DMS153 (cell line): Measurements from ENCODE around the gene SLC13A5.
"Not testable (repeated sequence)": the region's sequence is repeated elsewhere in the genome, so short reads cannot be mapped to it uniquely, and the experiment has no call there.

ENCODE experiments used
- DNase-seq: peaks from one replicate; lab custom pipeline; 2025; lab: John Stamatoyannopoulos, UW

SLC13A5 gene

DNA sequence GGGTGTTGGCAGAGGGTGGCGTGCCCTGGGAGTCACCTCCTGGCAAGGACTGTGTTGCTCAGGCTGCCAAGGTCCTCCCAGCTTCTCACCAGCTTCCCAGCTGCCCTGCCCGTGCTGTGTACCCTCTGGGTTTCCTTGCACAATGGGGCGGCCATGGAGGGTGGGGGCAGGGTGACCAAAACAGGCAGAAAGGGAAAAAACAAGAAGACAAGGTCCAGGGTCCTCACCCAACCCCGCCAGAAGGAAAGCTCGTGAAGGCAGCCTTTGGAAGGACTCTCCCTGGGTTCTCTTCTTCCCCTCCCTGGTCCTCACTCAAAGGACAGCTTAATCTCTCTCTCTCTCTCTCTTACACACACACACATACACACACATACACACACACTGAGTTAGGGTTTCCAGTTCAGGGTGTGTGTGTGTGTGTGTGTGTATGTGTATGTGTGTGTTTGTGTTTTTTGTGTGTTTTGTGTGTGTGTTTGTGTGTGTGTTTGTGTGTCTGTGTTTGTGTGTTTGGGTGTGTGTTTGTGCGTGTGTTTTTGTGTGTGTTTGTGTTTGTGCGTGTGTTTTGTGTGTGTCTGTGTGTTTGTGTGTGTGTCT is 2.0 kb downstream of the SLC13A5 start:
- no peak for DNase-seq

GRCh38 chr17:6710317-6710716 is 2.9 kb downstream of the SLC13A5 start:
- no peak for DNase-seq

DNA sequence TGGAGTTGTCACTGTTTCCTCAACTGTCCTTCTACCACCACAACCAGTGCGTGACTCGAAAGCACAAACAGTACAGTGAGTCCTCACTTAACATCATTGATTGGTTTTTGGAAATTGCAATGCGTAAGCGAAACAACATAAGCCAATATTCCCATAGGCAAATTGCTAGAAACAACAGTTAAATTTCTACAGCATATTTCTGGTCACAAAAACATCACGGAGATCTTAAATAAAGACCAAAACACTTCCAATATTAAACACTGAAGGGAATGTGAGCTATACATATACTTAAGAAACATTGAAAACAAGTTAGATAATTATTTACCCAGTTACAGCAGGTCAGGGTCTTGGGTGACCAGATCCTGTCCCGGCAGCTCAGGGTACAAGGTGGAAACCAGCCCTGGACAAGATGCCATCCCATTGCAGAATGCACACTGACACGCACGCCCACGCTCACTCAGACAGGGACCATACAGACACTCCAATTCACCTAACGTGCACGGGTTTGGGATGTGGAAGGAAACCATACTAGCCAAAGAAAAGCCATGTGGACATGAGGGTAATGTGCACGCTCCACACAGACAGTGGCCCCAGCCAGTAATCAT is 4.7 kb downstream of the SLC13A5 start:
- no peak for DNase-seq

DNA sequence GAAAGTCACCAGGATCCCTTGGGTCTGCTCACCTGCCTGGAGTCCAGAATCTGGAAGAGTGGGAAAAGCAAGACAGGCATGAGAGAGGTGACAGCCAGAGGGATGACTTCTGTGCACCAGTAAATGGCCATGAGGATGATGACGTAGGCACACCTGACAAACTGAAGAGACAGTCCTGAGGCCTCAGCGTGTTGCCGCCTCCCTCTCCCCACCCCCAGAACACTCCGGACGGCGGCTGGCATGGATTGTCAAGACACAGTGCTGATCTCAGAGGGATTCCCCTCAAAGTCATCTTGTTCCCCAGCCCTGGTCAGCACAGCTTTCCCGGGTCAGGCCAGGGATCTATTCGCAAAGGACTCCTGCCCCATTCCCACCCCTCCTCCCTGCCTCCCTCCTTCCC is 6.2 kb downstream of the SLC13A5 start:
- no peak for DNase-seq

DNA sequence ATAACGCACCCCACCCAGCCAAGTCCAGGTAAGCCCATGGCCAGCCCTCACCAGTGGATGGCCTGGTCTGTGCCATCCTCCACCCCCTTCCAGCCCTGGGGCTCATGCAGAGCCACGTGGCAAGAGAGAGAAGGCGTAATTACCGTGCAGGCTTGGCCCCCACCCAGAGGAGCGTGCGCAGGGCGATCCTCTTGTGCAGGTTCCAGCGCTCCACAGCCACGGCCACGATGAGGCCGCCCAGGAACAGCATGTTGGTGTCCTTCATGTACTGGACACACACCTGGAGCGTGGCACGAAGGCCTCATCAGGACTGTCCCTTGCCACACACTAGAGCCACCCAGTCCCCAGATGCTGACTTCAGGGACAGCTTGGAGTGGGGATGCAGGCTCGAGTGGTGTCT is 6.7 kb downstream of the SLC13A5 start:
- DNase-seq, result no peak

DNA sequence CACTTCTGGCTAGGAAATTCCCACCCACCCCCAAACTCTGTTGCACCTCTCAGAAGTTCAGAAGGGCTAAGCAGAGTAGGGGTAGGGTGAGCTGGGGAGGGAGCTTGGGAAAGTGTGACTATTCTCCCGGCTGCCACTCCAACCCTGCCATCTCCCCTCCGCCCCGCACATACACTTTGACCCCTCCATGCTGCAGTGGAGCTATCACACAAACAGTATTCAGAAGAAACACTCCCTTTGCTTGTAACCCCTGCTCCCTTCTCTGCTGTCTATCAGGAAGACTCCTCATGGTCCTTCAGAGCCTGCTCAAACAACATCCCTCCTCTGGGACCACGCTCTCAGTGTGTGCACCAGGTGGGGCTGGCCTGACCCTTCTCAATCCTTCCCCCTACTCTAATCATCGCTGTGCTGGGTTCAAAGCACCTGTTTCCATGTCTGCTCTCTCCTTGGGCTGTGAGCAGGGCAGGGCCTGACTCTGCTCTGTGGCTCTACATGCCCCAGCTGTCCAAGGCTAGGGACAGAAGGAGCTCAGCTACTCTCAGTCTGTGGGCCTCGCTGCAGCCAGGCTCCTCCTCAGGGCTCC is 8.6 kb downstream of the SLC13A5 start:
- DNase-seq, result no peak

DNA sequence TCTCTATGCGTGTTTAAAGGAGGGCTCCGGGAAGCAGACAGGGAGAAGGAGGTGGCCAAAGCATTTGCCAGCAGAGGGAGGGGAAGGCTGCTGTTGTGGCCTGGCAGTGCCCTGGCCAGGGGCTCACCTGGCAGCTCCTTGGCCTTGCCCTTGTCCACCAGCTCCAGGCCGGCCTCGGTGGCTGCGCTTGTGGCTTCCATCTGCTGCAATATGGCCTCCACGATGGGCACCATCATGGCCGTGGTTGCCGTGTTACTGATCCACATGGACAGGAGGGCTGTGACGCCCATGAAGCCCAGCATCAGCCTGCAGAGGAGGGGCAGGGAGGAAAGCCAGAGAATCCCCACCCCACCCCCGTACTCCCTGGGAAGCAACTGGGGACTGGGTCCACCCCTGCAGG is 9.4 kb downstream of the SLC13A5 start:
- no peak for DNase-seq

GRCh38 chr17:6702567-6703215 is 10.5 kb downstream of the SLC13A5 start:
- DNase-seq, result no peak

DNA sequence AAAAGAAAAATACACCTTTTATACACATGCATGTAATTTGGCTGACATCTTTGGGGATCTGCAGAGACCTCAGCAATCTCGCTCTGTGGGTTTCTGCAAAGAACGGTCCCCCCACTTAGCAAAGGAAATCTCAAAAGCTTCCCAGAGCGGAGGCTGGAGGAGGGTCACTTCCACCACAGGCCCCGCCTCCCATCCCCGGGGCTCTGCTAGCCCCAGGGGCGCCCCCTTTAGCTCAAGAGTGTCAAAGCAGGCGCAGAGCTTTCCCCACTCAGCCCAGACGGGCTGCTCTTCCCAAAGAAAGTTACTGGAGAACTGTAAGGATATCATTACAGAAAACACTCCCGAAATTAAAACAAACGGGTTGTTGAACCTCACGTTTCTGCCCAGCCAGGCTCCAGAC is 11.4 kb downstream of the SLC13A5 start:
- no peak for DNase-seq

- no peak for DNase-seq
These were observed 12.2 kb downstream of the SLC13A5 start for GRCh38 chr17:6700948-6701307.

DNA sequence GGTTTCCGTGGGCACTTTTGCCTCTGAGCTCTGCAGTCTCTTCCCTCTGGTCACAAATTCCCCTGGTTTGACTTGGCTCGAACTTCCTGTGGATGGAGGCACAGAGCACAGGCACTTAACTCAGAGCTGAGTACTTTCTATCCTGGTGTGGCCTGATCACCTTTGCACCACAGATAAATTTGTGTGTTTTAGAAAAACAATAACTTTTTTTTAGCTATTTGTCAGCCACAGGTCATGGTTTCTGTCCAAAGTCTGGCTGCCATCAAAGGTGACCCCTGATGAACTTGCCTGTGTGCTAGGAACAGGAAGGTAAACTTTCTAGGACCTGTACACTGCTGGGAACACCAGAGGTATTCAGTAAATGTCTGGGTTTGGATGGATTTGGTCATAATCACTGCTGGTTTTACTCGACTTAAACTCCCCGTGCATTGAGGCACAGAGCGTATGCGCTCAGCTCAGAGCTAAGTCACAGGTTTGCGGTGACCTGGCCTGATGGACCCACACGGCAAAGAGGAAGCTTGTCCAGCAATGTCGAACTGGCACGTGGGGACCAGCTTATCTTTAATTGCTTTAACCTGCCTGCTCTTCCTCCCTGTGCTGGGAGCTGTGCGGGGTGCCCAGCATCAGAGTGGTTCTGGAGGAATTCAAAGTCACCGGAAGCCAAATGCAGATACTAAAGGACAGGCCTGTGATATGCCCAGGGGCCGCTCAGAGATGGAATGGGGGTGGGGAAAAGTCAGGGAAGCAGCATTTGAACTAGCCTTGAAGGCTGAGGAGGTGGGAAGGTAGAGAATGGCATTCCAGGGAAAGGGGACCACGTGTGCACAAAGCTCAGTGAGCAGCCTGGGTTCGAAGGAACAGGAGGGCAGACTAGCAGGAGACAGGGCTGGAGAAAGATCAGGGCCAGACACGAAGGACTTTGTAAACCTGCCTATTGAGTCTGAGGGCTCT is 12.9 kb downstream of the SLC13A5 start:
- DNase-seq, result no peak

GRCh38 chr17:6698004-6698403 is 15.2 kb downstream of the SLC13A5 start:
- DNase-seq, result no peak

- DNase-seq, result no peak
These were observed 16.3 kb downstream of the SLC13A5 start for GRCh38 chr17:6696906-6697305.

- no peak for DNase-seq
These were observed 17.6 kb downstream of the SLC13A5 start for GRCh38 chr17:6695565-6695964.

- no peak for DNase-seq
These were observed 18.1 kb downstream of the SLC13A5 start for GRCh38 chr17:6695051-6695450.

DNA sequence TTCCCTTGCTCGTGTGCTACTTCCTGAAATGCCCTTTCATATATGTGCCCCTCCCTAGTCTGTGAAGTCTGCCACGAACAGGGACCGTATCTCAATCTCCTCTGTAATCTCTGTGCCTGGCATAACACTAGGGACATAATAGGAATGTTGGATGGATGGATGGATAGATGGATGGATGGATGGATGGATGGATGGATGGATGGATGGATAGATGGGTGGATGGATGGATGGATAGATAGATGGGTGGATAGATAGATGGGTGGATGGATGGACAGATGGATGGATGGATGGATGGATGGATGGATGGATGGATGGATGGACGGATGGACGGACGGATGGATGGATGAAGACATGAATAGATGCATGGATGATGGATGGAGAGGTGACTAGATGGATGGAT is 21.2 kb downstream of the SLC13A5 start:
- not testable (repeated sequence) for DNase-seq

GRCh38 chr17:6691546-6691945 is 21.6 kb downstream of the SLC13A5 start:
- no peak for DNase-seq

DNA sequence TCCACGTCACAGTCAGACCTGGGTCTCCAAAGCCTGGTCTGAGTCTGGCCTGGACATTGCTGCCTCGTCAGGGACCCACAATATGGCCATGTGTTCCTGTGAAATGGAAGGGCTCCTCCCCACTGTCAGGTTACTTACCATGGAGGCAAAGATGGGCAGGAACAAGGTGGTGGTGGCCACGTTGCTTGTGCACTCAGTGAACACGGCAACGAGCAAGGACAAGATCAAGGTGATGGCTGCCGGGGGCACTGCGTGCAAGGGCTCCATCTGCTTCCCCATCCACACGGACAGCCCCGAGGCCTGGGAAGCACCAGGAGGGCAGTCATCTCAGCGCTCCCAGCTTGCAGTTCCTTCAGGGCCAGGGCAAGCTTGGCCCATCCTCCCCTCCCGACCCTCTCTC is 22.5 kb downstream of the SLC13A5 start:
- no peak for DNase-seq

GRCh38 chr17:6688944-6689343 is 24.2 kb downstream of the SLC13A5 start:
- no peak for DNase-seq

- DNase-seq, result no peak
These were observed 27.1 kb downstream of the SLC13A5 start for GRCh38 chr17:6686026-6686425.

- DNase-seq, result no peak
These were observed 28.0 kb downstream of the SLC13A5 start for GRCh38 chr17:6684881-6685767.
